Tibial artery (tissue), 4 donors: ENCODE results near the gene BRD3OS.

Source experiments
- DNase-seq, 2 donors: peaks; one replicate each; pipeline ENCODE4 v3.0.0-alpha.2; 2019
- H3K27ac ChIP-seq, 2 donors: fragments of 200-600 bp; sonication (generic) in 1 of 2; 1 replicate in 1 of 2; 2 replicates in 1 of 2; pipeline ENCODE4 v1.5.1; 2018 to 2019; ENCODE audit warnings: mild to moderate bottlenecking in 1 of 2
- H3K27me3 ChIP-seq, 2 donors: fragments of 200-600 bp; sonication (generic) in 1 of 2; one replicate each; pipeline versions ENCODE4 v1.5.1 to v1.6.0; 2016 to 2019
- H3K36me3 ChIP-seq, 3 donors: fragments of 200-600 bp; sonication (generic) in 2 of 3; one replicate each; pipeline ENCODE4 v1.5.1; 2016 to 2019; ENCODE audit warnings: mild to moderate bottlenecking in 2 of 3
- H3K4me1 ChIP-seq, 4 donors: fragments of 200-600 bp; sonication (generic) in 2 of 4; 1 replicate in 3 of 4; 2 replicates in 1 of 4; pipeline ENCODE4 v1.5.1; 2016 to 2019
- H3K4me3 ChIP-seq, 2 donors: fragments of 200-600 bp; sonication (generic) in 1 of 2; 1 replicate in 1 of 2; 2 replicates in 1 of 2; pipeline ENCODE4 v1.5.1; 2018 to 2019; ENCODE audit warnings: mild to moderate bottlenecking in 2 of 2
- H3K9me3 ChIP-seq, 3 donors: fragments of 200-600 bp; sonication (generic) in 1 of 3; one replicate each; pipeline ENCODE4 v1.5.1; 2016 to 2019
- intact Hi-C: fragments of 100-400 bp; cut with DNase I; formaldehyde crosslinking; loops from one replicate; pipeline ENCODE4 v1.15.0; 2023; ENCODE audit warnings: low total_unique reads
- TF ChIP-seq, protein P1 (sequence below), 2 experiments: fragments of 200-600 bp in 1 of 2; fragments of 450-650 bp in 1 of 2; IDR thresholded peaks; one replicate each; pipeline ENCODE4 v1.5.1; 2017 to 2019; ENCODE audit warnings: antibody characterized with exemption in 2 of 2, mild to moderate bottlenecking in 1 of 2, moderate library complexity in 1 of 2

Gene BRD3OS

GRCh38 chr9:133998915-133999595, 26.2 kb upstream of the BRD3OS start:
- Histone ChIP-seq H3K27ac (no peak overlapping the region), H3K27me3 (peaks cover 0 to 26% of the 10 kb centered on the region in 2 donors), H3K9me3 (no peaks in the 10 kb centered on the region), H3K4me3 (no peak overlapping the region), H3K36me3 (no peaks in the 10 kb centered on the region), H3K4me1 (peaks cover 0 to 4% (median 3%) of the 10 kb centered on the region in 4 donors)
- TF ChIP-seq, protein P1, sequence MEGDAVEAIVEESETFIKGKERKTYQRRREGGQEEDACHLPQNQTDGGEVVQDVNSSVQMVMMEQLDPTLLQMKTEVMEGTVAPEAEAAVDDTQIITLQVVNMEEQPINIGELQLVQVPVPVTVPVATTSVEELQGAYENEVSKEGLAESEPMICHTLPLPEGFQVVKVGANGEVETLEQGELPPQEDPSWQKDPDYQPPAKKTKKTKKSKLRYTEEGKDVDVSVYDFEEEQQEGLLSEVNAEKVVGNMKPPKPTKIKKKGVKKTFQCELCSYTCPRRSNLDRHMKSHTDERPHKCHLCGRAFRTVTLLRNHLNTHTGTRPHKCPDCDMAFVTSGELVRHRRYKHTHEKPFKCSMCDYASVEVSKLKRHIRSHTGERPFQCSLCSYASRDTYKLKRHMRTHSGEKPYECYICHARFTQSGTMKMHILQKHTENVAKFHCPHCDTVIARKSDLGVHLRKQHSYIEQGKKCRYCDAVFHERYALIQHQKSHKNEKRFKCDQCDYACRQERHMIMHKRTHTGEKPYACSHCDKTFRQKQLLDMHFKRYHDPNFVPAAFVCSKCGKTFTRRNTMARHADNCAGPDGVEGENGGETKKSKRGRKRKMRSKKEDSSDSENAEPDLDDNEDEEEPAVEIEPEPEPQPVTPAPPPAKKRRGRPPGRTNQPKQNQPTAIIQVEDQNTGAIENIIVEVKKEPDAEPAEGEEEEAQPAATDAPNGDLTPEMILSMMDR (IDR thresholded peaks at IDR 0.05) = no peak
- intact Hi-C loops = no loop called here
- no peak for DNase-seq

- intact Hi-C loops = no loop called here
- no peaks in the 10 kb centered on the region for H3K4me1 ChIP-seq
- DNase-seq = no peak
- TF ChIP-seq, protein P1 (IDR thresholded peaks at IDR 0.05) = no peak
- peaks cover 0 to 30% of the 10 kb centered on the region in 2 donors for H3K27me3 ChIP-seq
- no peaks in the 10 kb centered on the region for H3K36me3 ChIP-seq
- H3K27ac ChIP-seq = no peak overlapping the region
- H3K4me3 ChIP-seq = no peak overlapping the region
- H3K9me3 ChIP-seq = no peaks in the 10 kb centered on the region
Observed at GRCh38 chr9:133999851-134000265, 25.4 kb upstream of the BRD3OS start.

- H3K4me1 ChIP-seq = no peaks in the 10 kb centered on the region
- peaks cover 0 to 25% of the 10 kb centered on the region in 2 donors for H3K27me3 ChIP-seq
- no peaks in the 10 kb centered on the region for H3K9me3 ChIP-seq
- TF ChIP-seq, protein P1 (IDR thresholded peaks at IDR 0.05) = no peak
- no peak overlapping the region for H3K4me3 ChIP-seq
- no peak overlapping the region for H3K27ac ChIP-seq
- no peaks in the 10 kb centered on the region for H3K36me3 ChIP-seq
- DNase-seq = no peak
- intact Hi-C loops = no loop called here
Observed at GRCh38 chr9:134002796-134003195, 22.5 kb upstream of the BRD3OS start.

- Histone ChIP-seq H3K27me3 (peaks cover 0 to 25% of the 10 kb centered on the region in 2 donors), H3K4me1 (no peaks in the 10 kb centered on the region), H3K36me3 (no peaks in the 10 kb centered on the region), H3K4me3 (no peak overlapping the region), H3K9me3 (no peaks in the 10 kb centered on the region), H3K27ac (no peak overlapping the region)
- intact Hi-C loops = no loop called here
- TF ChIP-seq, protein P1 (IDR thresholded peaks at IDR 0.05) = no peak
- no peak for DNase-seq
Observed at GRCh38 chr9:134003237-134003636, 22.0 kb upstream of the BRD3OS start.

DNA sequence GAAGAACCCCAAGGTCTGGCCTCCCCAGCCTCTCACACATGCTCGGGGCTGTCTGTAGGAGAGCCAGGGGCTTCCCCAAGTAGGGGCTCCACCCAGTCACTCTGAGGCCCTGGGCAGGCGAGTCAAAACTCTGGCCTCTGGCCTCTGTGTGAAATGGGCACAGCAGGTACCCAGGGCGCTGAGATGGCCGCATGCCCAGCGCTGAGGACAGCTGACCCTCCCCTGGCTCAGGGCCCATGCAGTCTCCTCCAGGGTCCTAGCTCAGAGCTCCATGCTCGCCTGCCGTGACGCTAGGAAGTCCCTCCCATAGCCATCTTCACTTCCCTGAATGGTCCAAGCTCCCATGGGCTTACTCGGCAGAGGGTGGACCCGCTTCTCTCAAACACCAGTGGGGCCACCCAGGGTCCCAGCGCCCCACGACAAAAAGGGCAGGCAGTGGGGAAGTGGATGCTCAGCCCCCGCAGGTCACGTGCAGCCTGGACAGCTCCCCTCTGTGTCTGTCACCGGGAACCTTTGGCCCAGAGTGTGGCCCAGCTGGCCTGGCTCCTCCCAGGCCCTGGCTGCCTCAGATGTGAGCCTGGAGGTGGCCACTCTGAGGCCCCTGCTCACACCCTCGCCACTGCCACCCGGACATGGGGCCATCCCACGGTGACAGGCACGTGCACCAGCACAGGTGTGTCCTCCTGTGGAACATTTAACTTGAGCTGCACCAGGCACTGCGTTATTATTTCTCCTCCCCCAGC, 21.0 kb upstream of the BRD3OS start:
- H3K4me3 ChIP-seq = no peak overlapping the region
- H3K4me1 ChIP-seq = no peaks in the 10 kb centered on the region
- peaks cover 0 to 32% of the 10 kb centered on the region in 2 donors for H3K27me3 ChIP-seq
- H3K9me3 ChIP-seq = no peaks in the 10 kb centered on the region
- intact Hi-C loops = no loop called here
- no peak for DNase-seq
- TF ChIP-seq, protein P1 (IDR thresholded peaks at IDR 0.05) = no peak
- H3K36me3 ChIP-seq = no peaks in the 10 kb centered on the region
- H3K27ac ChIP-seq = no peak overlapping the region
